Right lobe of liver (tissue), 4 donors: ENCODE measurements around the gene NFATC1.

Experiments
- POLR2A ChIP-seq: fragments of 450-650 bp; IDR thresholded peaks from one replicate; pipeline ENCODE4 v1.6.1; 2017; ENCODE audit warnings: antibody characterized with exemption, mild to moderate bottlenecking
- TF ChIP-seq, protein P1 (sequence below), 4 donors: fragments of 200-600 bp in 3 of 4; fragments of 450-650 bp in 1 of 4; IDR thresholded peaks; one replicate each; pipeline versions ENCODE4 v1.5.1 to v1.8.0; 2016 to 2022; ENCODE audit warnings: antibody characterized with exemption in 4 of 4, mild to moderate bottlenecking in 2 of 4
- donor health status: DM: no; HTN: no; CAD: no.
- donor health status: DM: no; HTN: no; CAD: no.
- donor health status: DM: no; HTN: yes; CAD: no.

DNA sequence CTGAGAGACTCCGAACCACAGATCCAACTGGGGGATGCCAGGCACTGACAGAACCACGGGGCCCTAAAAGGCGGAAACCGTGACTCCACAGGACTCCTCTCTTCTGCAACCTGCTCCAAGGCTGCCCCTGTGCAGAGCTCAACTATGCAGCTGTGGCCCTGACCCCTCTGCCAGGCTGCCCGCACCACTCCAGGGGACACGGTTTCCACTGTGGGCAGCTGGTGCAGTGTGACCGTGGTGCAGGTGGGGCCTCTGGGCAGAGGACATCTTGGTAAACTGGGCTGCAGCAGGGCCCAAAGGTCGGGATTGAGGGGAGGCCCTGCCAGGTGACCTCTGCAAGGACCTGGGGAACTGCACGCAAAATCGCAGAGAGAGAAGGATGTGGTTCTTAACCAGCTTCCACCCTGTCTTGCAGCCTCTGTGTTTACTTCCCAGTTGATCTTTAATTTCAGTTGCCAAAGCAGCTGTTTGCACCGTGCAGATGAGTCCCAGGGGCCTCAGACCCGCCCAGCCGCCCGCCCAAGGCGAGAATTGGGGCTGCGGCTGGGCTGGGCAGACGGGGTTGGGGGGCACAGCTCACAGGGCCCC, 179.3 kb downstream of the NFATC1 start:
- TF ChIP-seq, protein P1, sequence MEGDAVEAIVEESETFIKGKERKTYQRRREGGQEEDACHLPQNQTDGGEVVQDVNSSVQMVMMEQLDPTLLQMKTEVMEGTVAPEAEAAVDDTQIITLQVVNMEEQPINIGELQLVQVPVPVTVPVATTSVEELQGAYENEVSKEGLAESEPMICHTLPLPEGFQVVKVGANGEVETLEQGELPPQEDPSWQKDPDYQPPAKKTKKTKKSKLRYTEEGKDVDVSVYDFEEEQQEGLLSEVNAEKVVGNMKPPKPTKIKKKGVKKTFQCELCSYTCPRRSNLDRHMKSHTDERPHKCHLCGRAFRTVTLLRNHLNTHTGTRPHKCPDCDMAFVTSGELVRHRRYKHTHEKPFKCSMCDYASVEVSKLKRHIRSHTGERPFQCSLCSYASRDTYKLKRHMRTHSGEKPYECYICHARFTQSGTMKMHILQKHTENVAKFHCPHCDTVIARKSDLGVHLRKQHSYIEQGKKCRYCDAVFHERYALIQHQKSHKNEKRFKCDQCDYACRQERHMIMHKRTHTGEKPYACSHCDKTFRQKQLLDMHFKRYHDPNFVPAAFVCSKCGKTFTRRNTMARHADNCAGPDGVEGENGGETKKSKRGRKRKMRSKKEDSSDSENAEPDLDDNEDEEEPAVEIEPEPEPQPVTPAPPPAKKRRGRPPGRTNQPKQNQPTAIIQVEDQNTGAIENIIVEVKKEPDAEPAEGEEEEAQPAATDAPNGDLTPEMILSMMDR (IDR thresholded peaks at IDR 0.05) = no peak
- no peak for TF ChIP-seq POLR2A
